GM18861 (cell line): ENCODE measurements around the gene NKX1-1.
"Not testable (repeated sequence)": the region's sequence is repeated elsewhere in the genome, so short reads cannot be mapped to it uniquely, and the experiment has no call there.

ENCODE experiments used
- ATAC-seq: cut with Tn5 transposase; IDR thresholded peaks from one replicate; pipeline ENCODE4 v1.9.1; 2021; ENCODE audit not compliant: unreplicated experiment

The NKX1-1 gene

DNA sequence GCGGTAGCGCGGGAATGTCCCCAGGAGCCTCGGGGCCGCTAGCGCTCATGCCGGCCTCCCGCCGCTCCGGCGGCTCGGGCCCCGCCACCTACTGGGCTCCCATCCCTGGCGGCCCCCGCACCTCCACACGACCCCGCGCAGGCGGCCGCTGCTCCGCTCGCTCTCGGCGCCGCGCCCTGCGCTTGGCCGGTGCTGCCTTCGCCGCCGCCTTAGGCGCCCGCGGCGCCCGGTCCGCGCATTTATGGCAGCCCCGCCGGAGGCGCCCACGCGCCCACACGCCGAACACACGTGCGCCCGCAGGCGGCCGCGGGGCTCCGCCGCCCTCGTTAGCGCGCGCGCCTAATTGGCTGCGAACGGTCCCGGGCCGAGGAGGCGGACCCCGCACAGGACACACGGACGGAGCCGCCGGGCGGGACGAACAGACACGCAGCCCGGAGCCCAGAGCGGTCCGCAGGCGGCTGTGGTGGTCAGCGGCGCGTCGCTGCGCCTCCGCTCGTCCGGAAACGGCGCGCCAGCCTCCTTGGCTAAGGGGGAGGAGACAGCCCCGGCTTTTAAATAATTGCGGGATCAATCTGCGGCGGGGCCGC is at the start of gene NKX1-1:
NKX1-1 (minus strand) TSS at position 49 of the 587 bp plus-strand sequence; CDS start at position 49, 0 bp downstream.
- ATAC-seq: no peak

DNA sequence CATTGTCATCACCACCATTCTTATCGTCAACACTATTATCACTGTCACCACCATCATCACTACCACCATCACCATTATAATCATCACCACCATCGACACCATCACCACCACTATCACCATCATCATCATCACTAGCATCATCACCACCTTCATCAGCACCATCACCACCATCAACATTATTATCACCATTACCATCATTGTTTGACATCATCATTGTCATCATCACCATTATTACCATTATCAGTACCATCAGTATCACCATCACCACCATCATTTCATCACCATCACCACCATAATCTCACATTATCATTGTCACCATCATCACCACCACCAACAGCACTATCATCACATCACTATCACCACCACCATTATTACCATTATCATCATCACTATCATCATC is 47.5 kb upstream of the NKX1-1 start:
- ATAC-seq: no peak

DNA sequence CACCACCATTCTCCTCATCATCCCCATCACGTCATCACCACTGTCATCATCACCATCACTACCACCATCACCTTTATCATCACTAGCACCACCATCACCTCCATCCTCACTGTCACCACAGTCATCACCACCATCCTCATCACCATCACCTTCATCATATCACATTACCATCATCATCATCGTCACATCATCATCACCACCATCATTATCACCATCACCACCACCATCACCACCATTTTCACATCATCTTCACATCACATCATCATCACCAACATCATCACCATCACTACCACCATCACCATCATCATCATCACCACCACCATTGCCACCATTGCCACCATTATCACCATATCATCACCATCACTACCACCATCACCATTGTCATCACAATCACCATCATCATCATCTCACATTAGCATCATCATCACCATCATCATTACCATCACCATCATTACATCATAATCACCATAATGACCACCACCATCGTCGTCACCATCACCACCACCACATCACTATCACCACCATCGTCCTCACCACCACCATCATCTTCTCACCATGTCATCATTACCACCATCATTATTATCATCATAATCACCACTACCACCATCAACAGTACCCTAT is 46.3 kb upstream of the NKX1-1 start:
- no peak for ATAC-seq

DNA sequence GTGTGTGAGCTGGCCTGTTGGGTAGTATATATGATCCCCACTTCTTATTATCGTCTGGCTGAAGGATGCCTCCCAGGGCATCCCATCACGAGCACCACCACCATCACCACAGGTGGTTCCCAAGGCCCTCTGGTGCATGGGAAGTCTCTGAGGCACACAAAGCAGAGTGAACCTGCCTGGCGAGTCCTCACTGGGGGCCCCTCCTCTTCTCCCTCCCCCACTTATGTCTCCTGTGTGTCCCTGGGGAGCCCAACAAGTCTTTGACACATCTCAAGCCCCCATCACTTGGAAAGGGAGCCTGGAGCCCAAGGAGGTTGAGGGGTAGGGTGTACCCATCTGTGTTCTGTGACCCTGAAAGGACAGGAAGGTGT is 45.5 kb upstream of the NKX1-1 start:
- ATAC-seq: no peak

DNA sequence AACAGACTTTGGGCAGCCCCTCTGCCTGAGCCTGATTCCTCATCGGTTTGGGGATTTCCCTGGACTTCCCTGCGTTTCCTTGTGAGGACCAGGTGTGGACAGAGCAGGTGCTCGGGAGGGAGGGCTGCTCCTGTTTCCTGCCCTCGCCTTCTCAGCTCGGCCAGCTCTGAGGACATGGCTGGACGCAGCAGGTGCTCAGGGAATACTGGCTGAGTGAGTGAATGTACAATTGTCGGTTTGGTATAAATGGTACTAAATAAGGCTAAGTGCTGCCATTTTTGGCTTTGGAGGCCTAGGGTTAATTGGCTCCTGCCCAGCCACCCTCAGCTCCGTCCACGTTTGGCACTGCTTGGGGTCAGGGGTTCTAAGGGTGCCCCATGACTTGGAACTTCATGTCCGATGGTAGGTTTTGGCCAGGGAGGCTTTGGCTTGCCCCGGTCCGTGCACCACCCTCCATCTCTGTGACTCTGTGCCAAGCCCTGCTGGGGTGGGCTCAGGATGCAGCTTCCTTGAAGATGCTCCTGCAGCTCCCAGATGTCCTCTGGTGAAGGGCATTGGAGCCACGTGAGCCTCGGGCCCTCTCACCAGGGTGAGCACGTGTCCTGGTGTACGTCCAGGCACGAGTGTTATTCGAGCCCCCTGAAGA is 45.0 kb upstream of the NKX1-1 start:
- ATAC-seq: no peak

DNA sequence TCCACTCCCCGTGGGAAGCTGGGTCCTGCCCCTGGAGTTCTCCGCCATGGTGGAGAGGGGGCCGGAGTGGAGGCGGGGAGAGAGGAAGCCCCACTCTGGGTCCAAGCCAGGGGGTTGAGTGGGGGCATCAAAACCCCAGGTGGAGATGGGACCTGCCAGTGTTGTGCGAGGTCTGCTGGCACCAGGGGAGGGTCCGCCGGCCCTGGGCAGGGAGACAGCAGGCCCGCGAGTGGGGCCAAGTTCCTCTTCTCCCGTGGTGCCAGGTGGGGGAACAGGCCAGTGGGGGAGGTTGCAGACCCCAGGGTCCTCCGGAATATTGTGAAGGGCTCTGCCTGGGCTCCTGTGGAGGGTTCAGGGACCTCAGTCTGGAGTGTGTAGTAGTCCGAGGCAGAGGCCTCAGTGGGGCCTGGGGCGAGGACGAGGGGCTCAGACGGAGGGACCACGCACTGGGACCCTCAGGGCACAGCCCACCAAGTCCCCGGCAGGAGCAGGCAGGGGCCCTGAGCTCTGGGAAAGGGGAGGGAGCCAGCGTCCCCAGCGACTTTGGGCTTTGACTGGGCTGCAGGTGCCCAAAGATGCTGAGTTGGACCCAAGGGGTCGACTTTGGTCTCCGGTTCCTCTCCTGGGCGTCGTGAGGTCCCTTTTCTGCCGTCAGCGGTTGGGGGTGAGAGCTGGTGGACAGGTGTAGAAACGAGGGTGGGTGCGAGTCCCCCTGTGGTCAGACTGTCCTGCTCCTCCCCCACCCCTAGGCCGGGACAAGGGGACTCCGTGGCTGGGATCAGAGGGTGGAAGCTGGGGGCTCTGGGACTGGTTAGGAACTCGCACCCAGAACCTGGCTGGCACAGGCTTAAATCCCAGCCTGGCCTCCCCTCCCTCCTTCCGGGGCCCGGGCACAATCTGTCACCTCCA is 43.8 kb upstream of the NKX1-1 start:
- ATAC-seq: no peak

DNA sequence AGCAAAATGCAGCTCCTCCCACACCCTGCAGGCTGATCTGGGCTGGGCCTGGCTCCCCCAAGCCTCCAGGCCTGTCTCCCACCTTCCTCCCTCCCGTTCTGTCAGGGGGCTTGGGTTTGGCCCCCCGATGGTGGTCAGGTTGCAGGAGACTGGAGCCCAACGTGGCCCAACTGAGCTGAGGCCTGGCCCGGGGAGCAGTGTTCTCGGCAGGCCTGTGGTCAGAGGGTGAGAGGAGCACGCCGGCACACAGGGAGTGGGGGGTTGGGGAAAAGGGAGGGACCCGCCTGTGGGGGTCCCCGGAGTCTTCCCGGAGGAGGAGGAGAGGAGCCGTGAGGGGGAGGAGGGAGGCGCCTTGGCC is 43.2 kb upstream of the NKX1-1 start:
- ATAC-seq: no peak

DNA sequence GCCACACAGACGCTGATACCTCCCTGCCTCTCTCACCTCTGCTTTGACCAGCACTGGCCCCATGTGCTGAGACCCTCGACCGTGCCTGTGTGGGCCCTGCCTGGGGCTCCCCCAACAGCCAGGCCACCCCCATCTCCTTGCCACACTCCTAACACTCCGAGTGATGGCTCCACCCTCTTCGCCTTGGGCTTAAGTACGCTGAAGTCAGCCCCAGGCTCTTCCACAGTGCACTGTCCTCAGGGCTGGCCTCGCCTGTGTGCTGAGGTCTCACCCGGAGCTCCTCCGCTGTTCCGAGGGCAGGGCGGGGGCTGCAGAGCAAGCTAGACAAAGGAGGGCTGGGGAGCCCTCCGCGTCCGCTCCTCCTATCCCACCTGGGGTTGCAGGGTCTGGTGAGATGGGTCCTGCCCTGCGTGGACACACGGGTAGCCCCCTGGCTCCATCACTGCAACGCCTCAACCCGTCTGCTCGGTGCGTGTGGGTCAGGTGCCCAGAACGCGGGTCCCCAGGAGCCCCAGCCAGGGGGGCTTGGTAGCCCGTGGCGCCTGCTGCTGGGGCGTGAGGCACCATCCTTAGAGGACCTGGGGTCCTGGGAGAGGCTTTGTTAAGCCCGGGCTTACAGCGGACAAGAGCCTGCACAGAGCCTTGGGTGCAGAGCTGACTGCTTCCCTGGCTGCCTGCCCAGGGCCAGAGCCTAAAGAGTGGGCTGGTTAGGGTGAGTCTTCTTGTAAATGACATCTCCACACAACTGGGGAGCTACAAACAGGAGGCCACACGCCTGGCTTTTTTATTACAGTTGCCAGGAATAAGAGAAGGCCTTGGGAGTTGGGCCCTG is 42.6 kb upstream of the NKX1-1 start:
- ATAC-seq: no peak

DNA sequence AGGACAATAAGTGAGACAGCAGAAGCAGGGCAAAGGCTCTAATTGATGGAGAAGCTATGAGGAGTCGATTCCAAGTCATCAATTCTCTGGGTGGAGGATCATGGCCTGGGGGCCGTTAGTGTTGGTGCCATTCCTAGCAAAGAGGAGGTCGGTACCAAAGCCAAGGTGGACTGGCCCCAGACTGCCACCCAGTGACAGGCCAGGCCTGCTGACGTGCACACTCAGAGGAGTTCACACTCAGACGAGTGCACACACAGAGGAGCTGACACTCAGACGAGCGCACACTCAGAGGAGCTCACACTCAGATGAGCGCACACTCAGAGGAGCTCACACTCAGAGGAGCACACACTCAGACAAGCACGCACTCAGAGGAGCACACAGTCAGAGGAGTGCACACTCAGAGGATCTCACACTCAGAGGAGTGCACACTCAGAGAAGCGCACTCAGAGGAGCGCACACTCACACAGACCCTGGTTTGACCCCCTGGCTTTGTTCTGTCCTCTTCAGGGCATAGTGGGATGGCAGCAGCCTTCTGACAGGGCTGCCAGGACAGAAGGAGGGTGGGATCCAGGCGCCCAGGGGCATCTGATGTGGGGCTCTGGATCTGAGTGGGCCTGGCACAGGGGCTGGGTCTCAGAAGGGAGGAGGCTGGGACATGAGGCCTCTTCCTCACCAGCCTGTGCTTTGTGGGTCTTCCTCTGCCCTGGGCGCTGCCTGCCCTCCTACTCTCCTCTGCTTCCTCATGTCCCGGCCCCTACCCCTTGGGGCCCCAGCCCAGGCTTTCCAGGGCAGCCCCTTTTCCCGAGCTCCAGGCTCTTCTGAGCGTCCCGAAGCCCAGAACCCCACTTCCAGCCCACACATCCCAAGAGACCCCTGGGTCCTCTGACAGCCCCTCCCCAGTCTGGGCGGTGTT is 41.7 kb upstream of the NKX1-1 start:
- ATAC-seq: no peak

DNA sequence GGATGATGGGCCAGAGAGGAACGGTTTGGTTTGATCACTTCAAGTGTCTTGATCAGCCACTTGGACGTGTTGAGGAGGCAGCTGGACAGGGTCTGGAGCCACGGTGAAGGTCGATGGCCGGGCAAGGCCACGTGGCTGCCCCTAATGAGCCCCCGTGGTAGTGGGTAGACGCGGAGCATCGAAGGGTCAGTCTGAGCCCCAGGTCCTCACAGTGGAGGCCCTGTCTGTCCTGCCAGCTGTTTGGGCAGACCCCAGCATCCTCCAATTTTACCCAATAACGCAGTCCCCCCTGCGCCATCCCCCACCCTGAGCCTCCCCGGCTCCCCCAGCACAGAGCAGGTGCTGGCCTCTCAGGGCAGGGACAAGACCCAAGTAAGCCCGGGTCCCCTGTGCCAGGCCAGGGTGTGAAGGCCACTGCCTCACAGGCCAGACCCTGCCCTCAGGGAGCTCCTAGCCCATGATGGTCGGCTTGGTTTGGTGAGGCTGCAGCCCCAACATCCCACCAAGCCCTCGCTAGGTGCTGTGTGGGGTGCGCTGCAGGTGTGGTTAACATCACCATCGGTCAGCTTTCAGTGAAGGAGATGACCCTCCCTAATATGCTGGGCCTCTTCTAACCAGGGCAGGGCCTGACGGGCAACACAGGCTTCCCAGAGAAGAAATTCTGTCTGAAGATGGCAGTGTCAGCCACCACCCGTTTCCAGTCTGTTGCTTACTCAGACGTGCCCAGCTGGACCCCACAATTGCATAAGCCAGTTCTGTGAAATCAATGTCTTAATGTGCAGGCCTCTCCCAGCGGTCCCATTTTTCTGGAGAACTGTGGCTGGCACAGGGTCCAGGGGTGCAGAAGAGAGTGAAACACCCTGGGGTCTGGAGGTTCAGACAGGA is 40.5 kb upstream of the NKX1-1 start:
- no peak for ATAC-seq

DNA sequence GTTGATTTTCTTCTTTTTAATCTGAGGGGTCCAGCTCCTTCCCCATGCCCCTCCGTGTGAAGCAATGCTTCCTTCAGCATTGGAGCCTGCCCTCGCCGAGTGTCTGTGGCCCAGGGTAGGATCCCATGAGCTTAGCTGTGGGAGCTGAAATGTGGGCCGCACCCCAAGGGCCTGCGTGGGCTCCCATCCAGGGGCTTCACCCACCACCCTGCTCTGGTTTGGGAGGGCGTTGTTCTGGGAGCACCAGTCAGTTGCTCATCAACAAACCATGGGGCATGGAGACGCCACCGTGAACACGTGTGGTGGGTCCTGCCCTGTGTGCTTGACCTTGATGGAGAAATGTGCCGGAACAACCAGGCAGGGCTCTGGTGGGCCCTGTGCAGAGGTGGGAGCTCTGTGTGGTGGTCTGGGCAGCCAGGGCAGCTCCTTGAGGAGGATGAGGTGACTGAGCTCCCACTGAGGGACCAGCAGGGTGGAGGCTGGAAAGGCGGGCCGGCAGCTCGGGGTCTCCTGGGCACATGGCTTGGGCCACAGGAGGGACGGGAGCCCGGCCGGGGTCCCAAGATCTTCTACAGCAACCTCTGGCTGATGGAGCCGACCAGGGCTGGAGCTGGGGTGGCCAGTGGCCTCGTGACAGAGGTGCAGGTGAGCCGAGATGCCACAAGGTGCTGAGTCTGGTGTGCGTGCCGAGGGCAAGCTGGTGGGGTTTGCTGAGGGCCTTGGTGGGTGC is 39.6 kb upstream of the NKX1-1 start:
- ATAC-seq: no peak

DNA sequence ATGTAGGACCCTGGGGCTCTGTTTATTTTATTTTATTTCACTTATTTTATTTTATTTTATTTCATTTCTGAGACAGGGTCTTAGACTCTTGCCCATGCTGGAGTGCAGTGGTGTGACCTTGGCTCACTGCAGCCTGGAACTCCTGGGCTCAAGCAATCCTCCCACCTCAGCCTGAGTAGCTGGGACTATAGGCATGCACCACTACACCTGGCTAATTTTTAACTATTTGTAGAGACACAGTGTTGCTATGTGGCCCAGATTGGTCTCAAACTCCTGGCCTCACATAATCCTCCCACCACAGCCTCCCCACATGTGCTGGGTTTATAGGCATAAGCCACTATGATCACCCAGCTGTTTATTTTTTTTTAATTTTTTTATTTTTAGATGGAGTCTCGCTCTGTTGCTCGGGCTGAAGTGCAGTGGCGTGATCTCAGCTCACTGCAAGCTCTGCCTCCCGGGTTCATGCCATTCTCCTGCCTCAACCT is 37.5 kb upstream of the NKX1-1 start:
- not testable (repeated sequence) for ATAC-seq

DNA sequence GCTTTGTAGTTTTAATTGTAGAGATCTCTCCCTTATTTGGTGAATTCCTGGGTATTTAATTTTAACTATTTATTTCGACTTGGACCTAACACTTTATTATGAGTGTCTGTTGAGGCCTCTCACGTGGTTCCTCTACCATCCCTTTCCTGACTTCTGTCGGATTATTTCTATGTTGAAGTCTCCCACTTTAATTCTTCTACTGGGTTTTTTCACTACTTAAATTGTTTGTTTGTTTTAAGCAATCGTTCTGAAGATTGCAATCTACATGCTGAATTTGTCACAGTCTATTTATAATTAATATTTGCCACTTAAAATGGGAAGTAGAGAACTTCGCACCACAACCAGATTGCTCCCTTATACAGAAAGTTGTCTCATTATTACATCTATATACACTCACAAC is 20.8 kb upstream of the NKX1-1 start:
- no peak for ATAC-seq

DNA sequence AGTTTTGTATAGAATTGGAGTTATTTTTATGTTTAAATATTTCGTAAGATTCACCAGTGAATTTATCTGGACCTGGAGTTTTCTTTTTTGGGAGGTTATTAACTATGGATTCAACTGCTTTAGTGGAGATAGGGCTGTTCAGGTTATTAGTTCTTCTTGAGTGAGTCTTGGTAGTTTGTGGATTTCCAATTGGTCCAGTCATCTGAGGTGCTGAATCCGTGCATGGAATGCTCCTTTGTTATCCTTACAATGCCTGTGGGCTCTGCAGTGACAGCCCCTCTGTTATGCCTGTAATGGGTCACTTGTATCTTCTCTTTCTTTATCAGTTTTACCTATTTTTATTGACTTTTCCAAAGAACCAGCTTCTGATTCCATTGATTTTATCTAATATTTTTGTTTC is 15.4 kb upstream of the NKX1-1 start:
- no peak for ATAC-seq

DNA sequence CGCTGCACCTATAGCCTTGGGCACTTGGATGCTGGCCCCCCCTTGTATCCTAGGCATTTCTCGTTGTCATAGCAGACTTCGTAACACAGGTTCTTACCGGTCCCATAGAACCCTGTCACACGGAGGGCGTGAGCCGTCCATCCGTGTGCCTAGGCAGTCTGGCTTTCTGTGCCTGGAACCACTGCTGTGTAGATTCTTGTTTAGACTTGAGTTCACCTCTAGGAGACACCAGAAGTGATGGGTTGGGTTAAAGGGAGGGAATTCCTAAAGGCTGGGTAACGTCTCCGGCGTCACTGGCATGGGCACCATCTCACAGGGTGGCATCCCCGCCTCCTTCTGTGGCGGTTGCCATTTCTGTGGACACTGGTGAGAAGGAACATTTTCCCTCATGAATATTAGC is 13.5 kb upstream of the NKX1-1 start:
- no peak for ATAC-seq

DNA sequence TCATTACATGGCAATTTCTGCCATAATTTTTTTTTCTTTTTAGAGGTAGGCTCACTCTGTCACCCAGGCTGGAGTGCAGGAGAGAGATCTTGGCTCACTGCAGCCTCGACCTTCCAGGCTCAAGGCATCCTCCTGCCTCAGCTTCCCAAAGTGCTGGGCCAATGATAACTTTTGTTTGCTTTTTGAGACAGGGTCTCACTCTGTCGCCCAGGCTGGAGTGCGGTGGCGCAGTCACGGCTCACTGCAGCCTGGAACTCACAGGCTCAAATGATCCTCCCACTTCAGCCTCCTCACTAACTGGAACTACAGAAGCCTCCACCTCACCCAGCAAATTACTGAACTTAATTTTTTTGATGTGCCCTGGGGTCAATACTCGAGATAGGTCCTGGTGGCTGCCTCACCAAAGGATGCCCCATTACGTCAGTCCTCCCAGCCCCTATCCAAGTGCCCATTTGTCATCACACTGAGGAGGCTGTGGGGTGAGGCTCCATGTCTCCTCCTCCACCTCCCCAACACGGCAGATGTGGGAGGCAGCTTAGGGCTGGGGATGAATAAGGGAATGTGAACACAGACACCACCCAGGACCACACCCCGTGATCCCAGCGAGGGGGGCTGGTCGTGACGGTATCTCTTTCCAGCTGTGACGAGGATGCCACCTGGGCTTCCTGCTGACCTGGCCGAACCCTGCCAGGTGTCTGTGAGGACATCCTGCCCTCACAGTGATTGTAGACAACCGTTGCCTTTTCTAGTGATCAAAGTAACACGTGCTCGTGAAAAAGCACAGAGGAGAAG is 12.4 kb upstream of the NKX1-1 start:
- no peak for ATAC-seq
